ENCODE results near the gene PAMR1. TPM values are rescaled to one million over a fixed set of nuclear protein-coding genes. Genes with fewer than 3 reads are reported as not detected.

PAMR1 gene
- total and polyA plus RNA-seq, 2 of the 8 experiments (the other 6 are each of a cell fraction or from before 2014, with no cell fraction given): 3.0 to 6.9 TPM

GRCh38 chr11:35486446-35486845 lies 39.0 kb downstream of the PAMR1 start:
- Histone ChIP-seq H2BK120ac (replicated peaks; ENCODE audit: low read depth, low read length) (no peak overlapping the region), H3K18ac (ENCODE audit: extremely low read depth, low read length) (no peak overlapping the region), H2BK15ac (ENCODE audit: low read length) (no peak overlapping the region), H4K8ac (ENCODE audit: extremely low read depth, insufficient read depth, low read length) (no peak overlapping the region), H3K36me3 (ENCODE audit: control insufficient read depth in 2 of 4, insufficient read depth in 4 of 4, low read length in 3 of 4) (peaks cover 0 to 4% (median under 1%) of the 10 kb centered on the region in 4 experiments; a peak in 3 of 8 replicates), H2AFZ (ENCODE audit: low read length) (no peak overlapping the region), H3K79me1 (ENCODE audit: low read depth, low read length) (no peaks in the 10 kb centered on the region), H2AK5ac (ENCODE audit: low read depth, low read length) (no peak overlapping the region), H3K56ac (replicated peaks; ENCODE audit: insufficient read length, low read depth, low read length) (no peak overlapping the region), H3K4ac (replicated peaks; ENCODE audit: insufficient read length, low read depth, low read length) (no peak overlapping the region), H3K14ac (ENCODE audit: insufficient read length) (no peak overlapping the region), H4K5ac (ENCODE audit: insufficient read length, low read depth, low read length) (no peak overlapping the region), H3K79me2 (ENCODE audit: control insufficient read depth in 1 of 2, insufficient read depth in 2 of 2, low read length in 2 of 2) (no peaks in the 10 kb centered on the region), H3K9ac (replicated peaks in 1 of 4; ENCODE audit: extremely low read depth in 1 of 4, low read depth in 3 of 4, low read length in 3 of 4) (no peak overlapping the region), H3K4me1 (replicated peaks in 1 of 4; ENCODE audit: control insufficient read depth in 3 of 4, insufficient read depth in 4 of 4, low read length in 3 of 4) (no peaks in the 10 kb centered on the region), H2BK5ac (ENCODE audit: low read depth, low read length) (no peak overlapping the region), H4K20me1 (replicated peaks in 1 of 2; ENCODE audit: control insufficient read depth in 1 of 2, insufficient read depth in 2 of 2, low read length in 2 of 2) (no peaks in the 10 kb centered on the region), H3K23me2 (ENCODE audit: low read depth, low read length) (no peaks in the 10 kb centered on the region), H3K9me3 (ENCODE audit: insufficient read depth in 2 of 2, low read depth in 1 of 2, low read length in 1 of 2) (0 out of 4 replicates have a peak, but pooled peaks cover 6 to 8% of the 10 kb centered on the region in 2 experiments), H3K23ac (ENCODE audit: insufficient read length) (no peak overlapping the region), H2BK20ac (ENCODE audit: low read length) (no peak overlapping the region), H4K91ac (replicated peaks; ENCODE audit: insufficient read length, low read length) (no peak overlapping the region), H3K4me2 (ENCODE audit: insufficient read depth in 1 of 2, low read depth in 2 of 2, low read length in 2 of 2) (no peak overlapping the region), H3K27ac (ENCODE audit: low read depth, low read length) (no peak overlapping the region), H3K27me3 (replicated peaks in 1 of 4; ENCODE audit: control insufficient read depth in 3 of 4, extremely low read depth in 1 of 4, insufficient read depth in 3 of 4, low read length in 3 of 4) (no peaks in the 10 kb centered on the region; a peak in 1 of 7 replicates), H3K4me3 (ENCODE audit: extremely low read depth in 1 of 4, insufficient read depth in 2 of 4, low read depth in 3 of 4, low read length in 4 of 4) (no peak overlapping the region), H2BK12ac (ENCODE audit: low read depth, low read length) (no peak overlapping the region)
- TF ChIP-seq SUZ12 (IDR thresholded peaks at IDR 0.05; ENCODE audit: low read length): no peak
- peak in 1 of 3 experiments; percentile 9; a peak in 1 of 4 replicates for TF ChIP-seq CTCF (IDR thresholded peaks at IDR 0.05; ENCODE audit: control extremely low read depth in 1 of 3, insufficient read depth in 1 of 3, low read depth in 1 of 3, low read length in 3 of 3)
- ChIA-PET POLR2A (ENCODE audit: partially characterized antibody) (no interaction called here), CTCF (ENCODE audit: partially characterized antibody) (interaction anchor here (0.9 to 4.2 kb wide), 16 partner anchors 8 to 779 kb away, joined by 3 to 22 read pairs (median 4); partner anchors contain the start of gene PAMR1)
- FAIRE-seq (no peak), DNase-seq (ENCODE audit: low read depth in 1 of 2, low spot score in 2 of 2) (no peak)
- WGBS, 2 experiments (ENCODE audit: extremely low coverage in 1 of 2, insufficient coverage in 1 of 2, insufficient read length in 1 of 2, insufficient replicate concordance in 2 of 2, low coverage in 1 of 2, low lambda C conversion rate in 2 of 2, missing lambda C conversion rate in 1 of 2): 78% methylated on average over 2 of the region's 2 CpGs; no CpG with 5 or more reads in 1 of the 2 experiments

Measured in H1 (cell line).